ENCODE data around the gene OR51F1.
"Not testable (repeated sequence)": the region's sequence is repeated elsewhere in the genome, so short reads cannot be mapped to it uniquely, and the experiment has no call there.

The OR51F1 gene

GRCh38 chr11:4769838-4770237, at the start of gene OR51F1:
Gene OR51F1, minus strand, starts transcription at chr11:4769938. Its CDS starts 0 bp downstream, at chr11:4769938.
- DNase-seq (ENCODE audit: insufficient read length, low spot score): no peak
- FAIRE-seq: no peak

- no peak for FAIRE-seq
- DNase-seq (ENCODE audit: insufficient read length, low spot score): no peak
Observed at GRCh38 chr11:4809246-4809645, 39.5 kb upstream of the OR51F1 start.

GRCh38 chr11:4808476-4808875, 38.7 kb upstream of the OR51F1 start:
- FAIRE-seq: no peak
- no peak for DNase-seq (ENCODE audit: insufficient read length, low spot score)

GRCh38 chr11:4804280-4804679, 34.5 kb upstream of the OR51F1 start, which contains the start of gene OR52R1:
Gene OR52R1, minus strand, starts transcription at chr11:4804380. Its CDS starts 0 bp downstream, at chr11:4804380.
- DNase-seq (ENCODE audit: insufficient read length, low spot score) (no peak), FAIRE-seq (no peak)

GRCh38 chr11:4801316-4801715, 31.6 kb upstream of the OR51F1 start:
- not testable (repeated sequence) for FAIRE-seq; DNase-seq (ENCODE audit: insufficient read length, low spot score)

- DNase-seq (ENCODE audit: insufficient read length, low spot score): no peak
- FAIRE-seq: no peak
Observed at GRCh38 chr11:4798427-4799183, 28.9 kb upstream of the OR51F1 start.

GRCh38 chr11:4797206-4797605, 27.5 kb upstream of the OR51F1 start:
- DNase-seq (ENCODE audit: insufficient read length, low spot score): no peak
- FAIRE-seq: no peak

GRCh38 chr11:4782454-4782853, 12.7 kb upstream of the OR51F1 start:
- DNase-seq (ENCODE audit: insufficient read length, low spot score) (no peak), FAIRE-seq (no peak)

GRCh38 chr11:4768094-4768493, 1.6 kb downstream of the OR51F1 start:
- DNase-seq (ENCODE audit: insufficient read length, low spot score) (no peak), FAIRE-seq (no peak)

- FAIRE-seq (no peak), DNase-seq (ENCODE audit: insufficient read length, low spot score) (no peak)
Observed at GRCh38 chr11:4766420-4767043, 3.2 kb downstream of the OR51F1 start.

GRCh38 chr11:4763096-4763495, 6.6 kb downstream of the OR51F1 start:
- peak; percentile 47 for FAIRE-seq
- DNase-seq (ENCODE audit: insufficient read length, low spot score): peak; percentile 1

GRCh38 chr11:4751201-4751600, 18.5 kb downstream of the OR51F1 start:
- FAIRE-seq: no peak

GRCh38 chr11:4748438-4748837, 21.3 kb downstream of the OR51F1 start:
- DNase-seq (ENCODE audit: insufficient read length, low spot score) (no peak), FAIRE-seq (no peak)

More at GRCh38 chr11:4751201-4751600, 18.5 kb downstream of the OR51F1 start:
- DNase-seq (ENCODE audit: insufficient read length, low spot score): no peak

- DNase-seq (ENCODE audit: insufficient read length, low spot score) (no peak), FAIRE-seq (no peak)
Observed at GRCh38 chr11:4740735-4741134, 29.0 kb downstream of the OR51F1 start.

- no peak for FAIRE-seq
- DNase-seq (ENCODE audit: insufficient read length, low spot score): no peak
Observed at GRCh38 chr11:4727171-4727570, 42.6 kb downstream of the OR51F1 start.

GRCh38 chr11:4722616-4723534, 46.9 kb downstream of the OR51F1 start:
- not testable (repeated sequence) for FAIRE-seq; DNase-seq (ENCODE audit: insufficient read length, low spot score)

Measured in GM19239 (cell line).